HL-60/S4 treated with retinoic acid at 250 ng/mL for 4 days and 3 days (cell line): ENCODE data around the gene GNGT1.
"Not testable (repeated sequence)": the region's sequence is repeated elsewhere in the genome, so short reads cannot be mapped to it uniquely, and the experiment has no call there.

Experiments
- in situ Hi-C: fragments of 300-500 bp; cut with MboI; formaldehyde crosslinking; loops from 2 replicates; pipeline ENCODE4 v1.7.0; 2022; ENCODE audit warnings: low sequenced_read_pairs

GNGT1 gene

DNA sequence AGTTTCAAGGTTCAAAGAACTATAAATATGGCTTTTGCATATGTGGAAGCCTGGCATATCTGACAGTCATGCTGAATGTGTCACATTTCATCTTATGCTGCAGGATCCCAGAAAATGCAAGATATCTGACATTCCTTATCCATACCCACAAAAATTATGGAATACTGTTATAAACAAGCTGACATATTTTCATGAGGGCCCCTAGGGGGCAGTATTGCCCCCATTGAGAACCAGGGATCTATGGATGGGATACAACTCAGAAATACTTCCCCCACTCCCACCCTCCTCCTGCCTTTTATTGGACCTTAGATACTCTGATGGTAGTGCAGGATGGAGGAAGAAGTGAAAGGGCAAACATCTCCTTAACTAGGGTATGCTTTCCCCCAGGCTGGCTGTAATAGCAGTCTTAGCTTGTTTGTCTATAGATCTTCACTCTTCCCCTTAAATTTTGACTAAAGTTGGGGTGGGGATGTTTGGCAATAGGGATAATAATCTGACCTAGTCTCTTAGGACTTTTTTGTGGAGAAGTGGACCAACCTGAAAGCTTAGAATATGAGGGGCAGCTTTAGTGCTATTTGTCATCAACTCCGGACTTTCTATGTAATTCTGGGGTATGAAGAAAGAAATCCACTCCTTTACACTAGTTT lies 3.5 kb upstream of the GNGT1 start:
- in situ Hi-C loops, result no loop called here

DNA sequence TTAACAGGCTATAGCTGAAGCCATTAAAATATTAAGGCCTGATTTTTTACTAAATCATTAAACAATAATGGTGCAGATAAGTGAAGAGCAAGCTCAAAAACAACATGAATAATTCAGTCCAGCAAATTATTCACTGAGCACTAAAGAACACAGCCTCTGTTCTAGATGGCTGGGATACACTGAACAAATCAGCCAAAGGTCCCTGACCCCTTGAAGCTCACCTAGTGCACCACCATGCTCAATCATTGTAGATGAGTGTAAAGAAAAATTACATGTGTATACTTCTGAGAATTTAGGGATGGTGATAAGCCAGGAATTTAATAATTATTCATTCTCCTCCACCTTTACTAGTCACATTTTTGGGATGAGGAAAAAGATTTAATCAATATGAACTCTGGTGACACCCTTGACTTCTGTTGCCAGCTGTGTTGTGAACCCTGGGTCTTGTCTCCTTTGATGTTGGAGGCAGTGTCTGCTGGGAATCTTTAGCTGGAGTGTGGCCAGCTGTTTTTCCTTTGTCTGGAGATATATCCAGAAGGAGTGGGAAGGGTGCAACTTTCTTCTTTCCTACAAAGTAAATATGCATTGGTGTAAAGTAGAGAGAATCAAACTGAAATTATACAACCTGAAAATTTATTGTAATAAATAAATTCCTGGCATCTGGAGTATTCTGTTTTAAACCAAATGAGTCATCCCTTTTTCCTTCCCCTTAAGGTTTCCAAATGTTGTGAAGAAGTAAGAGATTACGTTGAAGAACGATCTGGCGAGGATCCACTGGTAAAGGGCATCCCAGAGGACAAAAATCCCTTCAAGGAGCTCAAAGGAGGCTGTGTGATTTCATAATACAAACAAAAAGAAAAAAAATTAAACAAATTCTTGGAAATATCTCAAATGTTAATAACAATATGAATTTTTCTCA lies 4.0 kb downstream of the GNGT1 start:
- in situ Hi-C loops, result no loop called here

- in situ Hi-C loops, result not testable (repeated sequence)
These were observed 4.9 kb downstream of the GNGT1 start for GRCh38 chr7:93911242-93911641.

DNA sequence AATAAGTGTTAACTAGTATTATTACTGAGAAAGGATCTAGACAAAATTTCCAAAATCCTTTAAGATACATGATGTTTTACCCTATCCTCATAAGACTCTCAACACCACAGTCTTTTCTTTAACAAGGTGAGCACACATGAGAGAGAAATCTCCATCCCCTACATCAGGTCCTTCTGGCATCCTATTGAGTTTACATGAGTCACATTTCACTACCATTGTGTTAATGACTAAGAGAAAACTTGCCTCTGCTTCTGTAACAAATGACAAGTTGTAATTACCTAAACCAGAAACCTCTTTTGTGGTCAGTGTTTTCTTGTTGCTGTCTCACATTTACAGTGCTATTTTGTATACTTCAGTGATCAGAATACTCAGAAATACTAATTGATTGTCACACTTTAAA lies 5.3 kb downstream of the GNGT1 start:
- in situ Hi-C loops, result not testable (repeated sequence)

DNA sequence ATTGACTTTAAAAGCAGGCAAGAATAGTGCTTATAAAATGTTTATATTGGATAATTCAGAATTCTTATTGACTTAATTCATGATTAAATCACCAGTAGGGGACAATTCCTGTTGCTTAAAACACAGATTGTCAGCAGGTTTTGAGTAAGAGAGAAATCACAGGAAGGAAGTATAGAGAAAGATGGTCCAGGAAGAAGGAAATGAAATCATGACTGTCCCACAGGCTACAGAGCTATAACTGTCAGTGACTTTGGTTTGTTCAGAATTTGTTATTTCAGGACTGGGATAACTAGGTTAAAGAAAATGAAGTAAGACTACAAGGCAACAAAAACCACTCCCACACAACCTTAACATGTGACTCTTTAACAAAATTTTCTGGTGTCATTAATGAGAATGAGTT lies 6.8 kb downstream of the GNGT1 start:
- in situ Hi-C loops, result no loop called here

DNA sequence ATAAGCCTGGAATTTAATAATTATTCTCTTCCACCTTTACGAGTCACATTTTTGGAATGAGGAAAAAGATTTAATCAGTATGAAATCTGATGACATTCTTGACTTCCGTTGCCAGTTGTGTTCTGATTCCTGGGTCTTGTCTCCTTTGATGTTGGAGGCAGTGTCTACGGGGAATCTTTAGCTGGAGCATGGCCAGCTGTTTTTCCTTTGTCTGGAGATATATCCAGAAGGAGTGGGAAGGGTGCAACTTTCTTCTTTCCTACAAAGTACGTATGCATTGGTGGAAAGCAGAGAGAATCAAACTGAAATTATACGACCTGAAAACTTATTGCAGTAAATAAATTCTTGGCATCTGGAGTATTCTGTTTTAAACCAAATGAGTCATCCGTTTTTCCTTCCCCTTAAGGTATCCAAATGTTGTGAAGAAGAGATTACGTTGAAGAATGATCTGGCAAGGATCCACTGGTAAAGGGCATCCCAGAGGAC lies 8.3 kb downstream of the GNGT1 start:
- in situ Hi-C loops, result no loop called here

- in situ Hi-C loops, result not testable (repeated sequence)
These were observed 9.0 kb downstream of the GNGT1 start for GRCh38 chr7:93915206-93915842.

GRCh38 chr7:93915888-93916287 lies 9.5 kb downstream of the GNGT1 start:
- in situ Hi-C loops, result not testable (repeated sequence)

- in situ Hi-C loops, result not testable (repeated sequence)
These were observed 9.9 kb downstream of the GNGT1 start for GRCh38 chr7:93916315-93916714.

GRCh38 chr7:93920496-93921182 lies 14.3 kb downstream of the GNGT1 start:
- in situ Hi-C loops, result no loop called here

DNA sequence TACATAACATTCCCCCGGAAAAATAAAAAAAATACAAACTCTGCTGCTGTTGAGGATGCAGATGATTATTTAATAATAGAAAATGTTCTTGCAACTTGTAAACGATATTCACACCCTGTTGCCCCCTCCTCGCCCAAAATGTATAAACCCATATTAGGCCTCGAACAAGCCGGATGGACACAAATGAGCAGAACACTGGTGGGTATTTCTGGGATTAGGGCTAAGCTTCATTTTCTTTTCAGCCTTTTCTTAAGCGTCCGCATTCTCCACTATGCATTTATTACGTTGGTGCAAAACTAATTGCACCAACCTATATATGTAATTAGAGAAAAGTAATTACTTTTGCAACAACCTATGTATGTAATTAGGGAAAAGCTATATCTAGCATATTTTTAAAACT lies 14.8 kb downstream of the GNGT1 start:
- in situ Hi-C loops, result no loop called here

DNA sequence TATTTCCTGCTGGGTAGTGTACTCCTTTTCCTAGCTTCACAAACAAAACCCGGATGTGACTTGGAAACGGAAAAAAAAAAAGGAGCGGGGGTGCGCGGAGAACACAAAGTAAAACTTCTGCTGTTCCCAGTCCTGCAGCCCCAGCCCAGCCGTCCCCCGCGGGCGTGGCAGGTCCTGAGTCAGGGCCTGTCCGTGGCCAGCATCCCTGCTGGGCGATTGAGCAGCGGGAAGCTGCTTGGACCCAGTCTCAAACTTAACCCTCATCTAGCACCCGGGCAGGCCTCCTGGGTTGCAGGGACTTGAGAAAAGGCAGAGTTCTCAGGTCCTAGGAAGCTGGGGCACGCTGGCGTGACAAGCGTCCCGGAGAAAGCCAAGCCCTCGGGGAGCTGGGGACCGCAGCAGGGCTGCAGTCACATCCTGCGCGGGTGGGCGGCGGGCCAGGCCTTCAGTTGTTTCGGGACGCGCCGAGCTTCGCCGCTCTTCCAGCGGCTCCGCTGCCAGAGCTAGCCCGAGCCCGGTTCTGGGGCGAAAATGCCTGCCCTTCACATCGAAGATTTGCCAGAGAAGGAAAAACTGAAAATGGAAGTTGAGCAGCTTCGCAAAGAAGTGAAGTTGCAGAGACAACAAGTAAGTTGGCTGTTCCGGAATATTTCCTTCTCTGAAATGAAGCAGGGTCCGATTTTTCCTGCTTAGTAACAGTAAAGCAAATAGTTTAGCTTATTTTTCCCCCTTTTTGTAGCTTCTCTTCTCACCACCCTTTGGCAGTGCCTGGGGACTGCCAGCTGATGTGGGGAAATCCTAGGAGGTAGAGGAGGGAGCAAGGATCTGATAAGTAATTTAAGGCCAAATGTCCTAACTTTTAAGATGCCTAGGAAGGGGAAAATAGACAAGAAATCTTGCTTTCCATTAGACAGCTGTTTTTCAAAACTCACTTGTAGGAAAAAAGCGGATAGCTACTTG lies 15.5 kb downstream of the GNGT1 start, which contains the start of gene GNG11:
Gene GNG11 (plus strand): TSS at position 129 of the 960 bp plus-strand sequence. CDS start 403 bp downstream, at position 532.
- in situ Hi-C loops, result no loop called here

GRCh38 chr7:93923296-93923695 lies 16.9 kb downstream of the GNGT1 start:
- in situ Hi-C loops, result no loop called here

DNA sequence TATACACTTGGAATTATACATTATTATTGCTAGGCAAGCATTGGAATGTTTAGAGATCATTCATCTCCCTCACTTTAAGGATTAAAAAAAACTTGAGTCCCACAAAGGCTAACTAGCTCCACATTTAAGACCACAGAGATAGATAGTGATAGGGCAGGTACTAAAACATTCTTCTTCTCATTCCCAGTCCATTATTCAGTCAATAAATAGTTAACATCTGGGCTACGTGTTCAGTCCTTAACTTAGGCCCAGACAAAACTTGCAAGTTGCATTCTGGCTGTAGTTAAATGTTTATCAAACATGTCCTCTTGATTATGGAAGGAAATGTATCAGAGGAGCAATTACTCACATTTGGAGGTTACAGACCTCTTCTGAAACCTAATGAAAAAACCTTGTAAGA lies 17.6 kb downstream of the GNGT1 start:
- in situ Hi-C loops, result no loop called here

DNA sequence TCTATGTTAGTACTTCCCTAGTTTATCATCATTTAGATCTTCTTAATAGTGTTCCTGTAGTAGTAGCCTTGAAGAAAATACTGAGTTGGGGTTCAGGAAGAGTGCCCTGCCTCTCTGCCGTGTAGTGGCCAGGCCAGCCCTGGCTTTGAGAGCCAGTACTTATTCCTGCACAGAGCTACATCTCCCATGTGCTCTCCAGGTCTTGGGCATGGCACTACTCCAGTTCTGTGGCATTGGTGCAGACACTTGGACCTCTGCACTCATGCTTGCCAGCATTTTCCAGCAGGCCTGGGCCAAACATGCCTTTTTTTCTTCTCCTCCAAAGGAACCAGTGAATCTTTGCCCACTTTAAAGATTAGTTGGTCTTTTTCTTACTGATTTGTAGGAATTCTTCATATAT lies 20.4 kb downstream of the GNGT1 start:
- in situ Hi-C loops, result no loop called here

DNA sequence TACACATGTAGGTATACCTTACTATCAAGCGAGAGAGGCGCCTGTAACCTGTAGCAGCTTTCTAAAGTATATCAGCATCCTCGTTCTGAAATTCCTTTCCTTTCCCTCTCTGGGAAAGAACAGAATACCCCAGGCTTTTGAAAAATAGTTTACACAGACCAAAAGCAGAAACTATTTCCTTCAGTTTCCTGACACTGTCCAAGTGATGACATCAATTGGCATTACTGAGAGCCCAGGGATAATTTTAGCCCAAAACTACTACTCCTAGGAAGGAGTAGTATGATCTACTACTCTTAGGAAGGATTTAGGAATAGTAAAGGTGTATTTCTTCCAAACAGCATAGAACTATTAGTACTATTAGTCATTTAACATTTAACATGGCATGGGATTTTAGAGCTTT lies 21.2 kb downstream of the GNGT1 start:
- in situ Hi-C loops, result no loop called here

DNA sequence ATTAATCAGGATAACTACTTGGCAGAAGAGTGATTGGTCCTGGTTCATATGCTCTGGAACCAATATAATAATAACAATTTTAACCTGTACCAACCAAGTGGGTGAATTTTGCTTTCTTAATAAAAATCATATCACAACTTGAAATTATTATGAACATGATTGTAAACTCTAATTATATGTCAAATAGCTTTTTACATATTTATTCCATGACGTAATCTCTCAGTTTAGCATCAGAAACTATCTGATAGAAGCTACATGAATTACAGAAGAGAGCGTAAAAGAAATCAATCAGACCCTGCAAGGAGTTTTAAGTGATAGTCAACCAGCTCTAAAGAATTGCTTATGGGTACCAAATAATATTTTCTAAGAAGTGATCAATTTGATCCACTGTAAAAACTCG lies 25.3 kb downstream of the GNGT1 start:
- in situ Hi-C loops, result no loop called here

DNA sequence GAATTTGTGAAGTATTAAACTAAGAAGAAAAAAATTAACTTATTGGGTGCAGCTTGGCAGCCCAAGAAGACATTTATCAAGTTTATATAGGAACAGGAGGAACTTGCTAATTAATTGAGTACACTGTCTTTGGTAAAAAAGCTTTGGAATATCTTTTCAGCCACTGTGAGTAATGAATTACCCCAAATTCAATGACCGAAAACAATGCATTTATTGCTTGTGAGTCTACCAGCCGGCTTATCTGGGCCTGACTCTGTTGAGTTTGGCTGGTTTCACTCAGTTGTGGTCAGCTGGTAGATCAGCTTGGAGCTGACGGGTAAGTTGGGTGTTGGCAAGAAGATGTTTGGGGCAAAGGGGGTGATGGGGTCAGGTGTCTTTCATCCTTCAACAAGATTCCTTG lies 26.8 kb downstream of the GNGT1 start:
- in situ Hi-C loops, result no loop called here

GRCh38 chr7:93935102-93935501 lies 28.7 kb downstream of the GNGT1 start:
- in situ Hi-C loops, result no loop called here

GRCh38 chr7:93937818-93938217 lies 31.5 kb downstream of the GNGT1 start:
- in situ Hi-C loops, result no loop called here
